ENCODE measurements around the gene DYRK2.

The DYRK2 gene

DNA sequence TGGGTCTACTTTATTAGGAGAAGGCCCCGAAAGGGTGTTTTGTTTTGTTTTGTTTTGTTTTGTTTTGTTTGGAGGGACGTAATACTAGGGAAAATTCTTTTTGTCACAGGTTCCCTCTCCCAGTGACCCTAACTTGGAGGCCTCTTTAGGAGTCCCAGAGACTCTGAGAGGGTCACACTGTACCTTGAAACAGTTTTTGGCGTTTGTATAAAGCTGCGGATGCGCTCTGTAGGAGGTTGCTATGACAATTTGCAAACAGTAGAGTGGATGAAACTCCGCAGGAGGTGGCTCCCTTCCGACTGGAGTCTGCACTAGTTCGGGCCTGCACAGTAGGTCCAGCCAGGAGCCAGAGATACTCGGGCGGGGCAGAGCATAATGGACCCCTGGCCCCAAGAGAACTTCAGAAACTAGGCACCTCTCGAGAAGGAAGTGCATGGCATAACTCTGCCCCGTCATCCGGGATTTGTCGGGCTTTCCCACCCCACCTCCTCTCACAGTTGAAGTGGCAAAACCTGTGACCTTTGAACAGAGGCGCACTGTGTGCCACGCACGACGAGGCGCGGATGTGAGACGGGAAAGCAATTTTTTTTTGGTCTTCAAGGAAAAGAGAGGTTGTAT, 1.3 kb upstream of the DYRK2 start:
- DNase-seq: no peak

DNA sequence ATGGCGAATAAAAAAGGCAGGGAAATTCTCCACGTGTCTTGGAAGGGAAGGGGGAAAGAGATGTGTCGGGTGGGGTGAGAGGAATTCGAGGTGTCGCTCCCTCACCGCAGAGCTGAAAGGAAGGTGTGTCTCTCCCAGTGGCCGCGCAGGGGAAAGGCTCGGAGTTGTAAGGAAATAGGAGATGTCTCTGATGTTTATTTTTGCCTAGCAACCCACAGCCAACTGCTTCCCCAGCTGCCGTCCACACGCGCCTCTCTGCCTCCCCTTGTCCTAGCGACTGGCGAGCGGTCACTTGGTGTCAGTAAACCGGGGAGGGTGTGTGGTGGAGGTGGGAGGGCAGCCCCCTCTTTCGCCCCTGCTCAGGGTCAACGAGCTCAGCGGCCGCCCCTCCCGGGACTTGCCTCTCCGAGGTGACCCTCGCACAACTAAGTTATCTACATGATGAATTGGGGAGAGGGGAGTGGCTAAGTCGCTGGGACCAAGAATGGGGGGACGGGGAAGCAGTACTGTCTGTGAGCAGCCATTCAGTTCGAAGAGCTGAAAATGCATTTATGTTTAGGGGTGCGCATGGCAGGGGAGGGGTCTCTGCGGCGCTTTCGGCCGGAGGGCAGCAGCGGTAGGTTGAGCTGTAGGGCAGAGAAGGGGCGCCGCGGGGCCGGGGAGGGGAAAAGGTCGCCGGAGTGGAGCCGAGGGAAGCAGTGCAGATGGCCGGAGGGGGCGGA, 585 bp upstream of the DYRK2 start:
- DNase-seq: peak; percentile 82

DNA sequence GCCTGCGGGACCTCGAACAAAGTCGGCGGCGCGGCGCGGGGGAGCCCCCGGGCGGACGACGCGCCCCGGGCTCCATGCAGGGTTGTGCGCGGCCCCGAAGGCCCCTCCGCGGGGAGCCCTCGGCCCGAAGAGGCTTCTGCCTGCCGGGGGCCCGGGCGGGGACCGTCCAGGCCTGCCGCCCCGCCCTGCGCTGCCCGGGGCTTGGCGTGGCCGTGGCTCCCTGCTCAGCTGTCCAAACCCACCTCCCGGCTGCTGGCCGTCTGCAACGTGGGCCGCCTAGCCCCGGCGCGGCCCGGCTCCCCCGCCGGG, 670 bp downstream of the DYRK2 start:
- no peak for DNase-seq

DNA sequence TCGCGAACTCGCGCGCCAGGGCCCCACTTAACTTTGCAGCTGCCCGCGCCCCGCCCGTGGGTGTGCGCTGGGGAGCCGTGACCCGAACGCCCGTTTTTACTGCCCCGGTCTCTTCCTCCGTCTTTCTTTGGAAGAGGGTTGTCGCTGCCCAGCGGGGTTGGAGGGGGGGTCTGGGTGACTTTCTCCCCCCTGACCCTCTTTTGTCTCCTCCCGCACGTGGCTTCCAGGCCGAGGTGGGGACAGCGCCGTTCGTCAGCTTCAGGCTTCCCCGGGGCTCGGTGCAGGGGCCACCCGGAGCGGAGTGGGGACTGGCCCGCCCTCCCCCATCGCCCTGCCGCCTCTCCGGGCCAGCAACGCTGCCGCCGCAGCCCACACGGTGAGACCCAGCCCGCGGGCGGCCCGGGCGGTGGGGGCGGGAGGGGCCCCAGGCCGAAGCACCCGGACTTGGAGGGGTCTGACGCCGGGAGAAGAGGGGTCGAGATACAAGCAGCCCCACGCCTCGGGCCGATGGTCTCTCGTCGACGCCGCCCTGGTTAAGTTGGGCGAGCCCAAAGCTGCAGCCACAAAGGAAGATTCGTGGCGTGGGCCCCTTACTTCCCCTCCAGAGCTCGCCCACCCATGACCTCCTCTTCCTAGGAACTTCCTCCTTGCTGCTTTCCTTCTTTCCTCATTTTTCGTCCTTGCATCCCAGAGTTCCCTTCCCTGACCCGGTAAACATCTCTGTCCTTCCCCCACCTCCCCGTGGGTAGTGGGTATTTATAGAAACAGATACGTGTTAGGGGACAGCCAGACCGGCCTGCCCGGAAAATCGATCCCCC, 1.2 kb downstream of the DYRK2 start:
- peak; percentile 21 for DNase-seq

DNA sequence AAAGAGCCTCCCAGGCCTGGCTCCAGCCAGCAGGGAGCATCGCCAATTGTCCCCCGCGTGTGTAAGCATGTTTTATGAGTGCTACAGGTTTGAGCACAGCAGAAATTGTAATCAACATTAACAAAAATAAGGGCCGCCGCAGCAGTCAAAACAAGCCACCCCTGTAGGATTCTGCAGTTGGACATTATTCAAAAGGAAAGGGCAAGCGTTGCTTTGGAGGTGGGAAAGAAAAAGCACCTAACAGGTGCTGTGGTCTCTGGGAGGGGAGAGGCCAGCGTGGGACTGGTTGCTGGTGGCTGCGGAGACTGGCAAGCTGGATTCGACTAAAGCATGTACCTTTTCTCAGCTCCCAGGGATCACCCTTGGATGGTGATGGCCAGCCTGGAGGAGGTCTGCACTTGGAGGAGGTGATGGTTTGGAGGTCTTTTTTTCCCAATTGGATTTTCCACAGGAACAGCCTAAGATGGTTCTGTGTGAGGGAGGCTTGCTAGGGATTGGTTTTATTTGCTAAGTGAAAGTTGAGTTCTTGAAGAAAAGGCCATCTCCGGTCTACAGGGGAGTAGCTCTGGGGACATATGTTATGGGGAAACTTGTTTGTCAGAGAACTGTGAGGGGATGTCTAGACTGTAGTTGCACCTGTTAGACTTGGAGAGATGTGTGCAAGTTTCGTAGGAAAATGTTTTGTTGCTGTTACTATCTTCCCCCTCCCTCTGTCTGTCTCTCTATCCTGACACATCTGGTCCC, 2.0 kb downstream of the DYRK2 start:
- no peak for DNase-seq

DNA sequence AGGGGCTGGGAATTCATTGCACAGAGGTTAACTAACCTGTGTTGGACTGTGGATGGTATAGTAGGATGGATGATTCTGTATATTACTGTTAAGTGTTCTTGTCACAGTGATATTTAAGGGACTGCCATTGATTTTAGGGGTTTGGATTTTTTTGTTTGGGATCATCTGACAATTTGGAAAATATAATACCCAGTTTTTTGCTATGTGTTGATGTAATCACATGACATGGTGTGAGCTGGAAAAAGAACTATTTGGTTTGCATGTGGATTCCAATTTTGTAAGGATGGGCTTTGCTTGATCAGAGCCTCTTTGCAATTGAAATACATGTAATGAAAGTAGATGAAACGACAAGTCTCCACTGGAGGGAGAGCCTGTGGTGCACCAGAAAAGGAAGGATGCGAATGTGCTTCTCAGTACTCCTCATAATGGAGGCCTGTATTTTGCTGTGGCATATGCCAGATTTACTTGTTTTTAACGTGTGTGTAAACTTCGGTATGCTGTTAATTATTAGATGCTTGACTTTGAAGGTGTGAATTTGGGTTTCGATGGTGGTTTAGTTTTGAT, 2.7 kb downstream of the DYRK2 start:
- DNase-seq: no peak

DNA sequence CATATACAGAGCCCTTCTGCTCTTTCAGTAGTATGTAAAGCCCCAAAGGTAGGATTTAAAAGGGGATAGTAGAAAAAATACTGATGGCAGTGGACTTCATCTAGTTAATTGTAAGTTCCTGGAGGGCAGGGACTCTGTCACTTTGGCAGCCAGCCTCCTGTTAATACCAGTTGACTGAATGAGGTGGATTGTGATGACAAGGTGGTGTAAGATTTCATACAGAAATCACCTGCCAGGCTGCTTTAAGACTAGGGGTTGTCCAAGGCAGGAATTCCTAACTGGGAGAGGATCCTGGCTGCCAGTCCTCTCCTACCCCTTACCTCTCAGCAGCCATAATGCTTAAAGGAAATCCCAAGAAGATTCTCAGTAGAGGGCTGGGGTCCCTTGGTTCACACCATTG, 7.3 kb downstream of the DYRK2 start:
- no peak for DNase-seq

DNA sequence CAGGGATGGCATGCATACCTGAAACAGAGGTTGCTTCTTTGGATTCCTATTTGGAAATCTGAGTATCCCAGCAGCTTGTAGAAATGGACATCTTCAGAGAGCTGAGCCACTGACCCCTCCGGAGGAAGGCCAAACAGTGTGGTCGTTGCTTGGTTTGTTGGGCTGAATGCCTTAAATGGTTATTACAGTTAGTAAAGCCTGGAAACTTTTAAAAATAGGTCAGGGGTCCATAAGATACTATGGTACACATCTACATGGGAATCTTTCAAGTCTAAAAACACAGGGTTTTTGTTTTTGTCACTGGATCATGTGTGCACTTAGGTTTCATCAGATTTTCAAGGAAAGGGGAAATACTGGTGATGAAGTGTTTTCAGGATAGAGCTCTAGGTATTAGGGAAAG, 7.7 kb downstream of the DYRK2 start:
- DNase-seq: no peak

DNA sequence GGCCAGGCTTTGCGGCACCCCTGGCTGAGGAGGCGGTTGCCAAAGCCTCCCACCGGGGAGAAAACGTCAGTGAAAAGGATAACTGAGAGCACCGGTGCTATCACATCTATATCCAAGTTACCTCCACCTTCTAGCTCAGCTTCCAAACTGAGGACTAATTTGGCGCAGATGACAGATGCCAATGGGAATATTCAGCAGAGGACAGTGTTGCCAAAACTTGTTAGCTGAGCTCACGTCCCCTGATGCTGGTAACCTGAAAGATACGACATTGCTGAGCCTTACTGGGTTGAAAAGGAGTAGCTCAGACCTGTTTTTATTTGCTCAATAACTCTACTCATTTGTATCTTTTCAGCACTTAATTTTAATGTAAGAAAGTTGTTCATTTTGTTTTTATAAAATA, 9.9 kb downstream of the DYRK2 start:
- no peak for DNase-seq

DNA sequence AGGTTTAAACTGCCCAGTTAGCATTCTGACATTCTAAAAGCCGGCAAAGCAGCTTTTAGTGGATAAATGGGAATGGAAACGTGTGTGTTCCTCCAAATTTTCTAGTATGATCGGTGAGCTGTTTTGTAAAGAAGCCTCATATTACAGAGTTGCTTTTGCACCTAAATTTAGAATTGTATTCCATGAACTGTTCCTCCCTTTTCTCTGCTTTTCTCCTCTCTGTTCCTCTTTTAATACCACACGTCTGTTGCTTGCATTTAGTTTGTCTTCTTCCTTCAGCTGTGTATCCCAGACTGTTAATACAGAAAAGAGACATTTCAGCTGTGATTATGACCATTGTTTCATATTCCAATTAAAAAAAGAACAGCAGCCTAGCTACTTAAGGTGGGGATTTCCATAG, 10.7 kb downstream of the DYRK2 start:
- DNase-seq: no peak

DNA sequence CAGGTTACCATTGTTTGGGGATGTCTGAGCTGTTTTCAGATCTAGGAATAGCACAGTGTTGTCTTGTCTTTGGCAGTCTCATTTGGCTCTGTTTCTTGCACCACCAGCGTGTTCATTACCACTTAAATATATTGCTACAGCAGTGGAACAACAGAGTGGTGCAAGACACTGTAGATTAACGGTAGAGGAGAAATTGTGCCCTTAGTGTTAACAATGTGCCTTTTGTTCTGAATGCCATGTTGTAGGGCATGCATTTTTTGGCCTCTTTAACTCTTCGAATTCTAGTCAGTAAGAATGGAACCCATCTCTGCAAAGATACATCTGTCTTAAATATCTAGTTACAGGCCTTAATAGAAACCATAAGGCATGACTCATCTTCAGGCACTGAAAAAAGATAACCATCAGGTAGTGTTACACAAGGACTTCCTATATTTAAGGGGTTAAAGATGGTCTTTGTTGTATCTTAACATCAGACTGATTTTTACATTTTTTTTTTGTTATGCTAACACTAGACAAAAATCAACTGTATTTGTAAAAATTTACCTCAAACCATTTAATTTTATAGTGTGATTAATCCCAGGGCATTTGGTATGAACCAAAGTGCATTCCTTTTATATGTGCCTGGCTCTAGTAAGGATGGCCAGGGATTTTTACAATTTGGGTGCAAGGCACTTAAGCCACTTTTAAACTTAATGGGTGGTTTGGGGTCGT, 12.9 kb downstream of the DYRK2 start:
- DNase-seq: no peak

DNA sequence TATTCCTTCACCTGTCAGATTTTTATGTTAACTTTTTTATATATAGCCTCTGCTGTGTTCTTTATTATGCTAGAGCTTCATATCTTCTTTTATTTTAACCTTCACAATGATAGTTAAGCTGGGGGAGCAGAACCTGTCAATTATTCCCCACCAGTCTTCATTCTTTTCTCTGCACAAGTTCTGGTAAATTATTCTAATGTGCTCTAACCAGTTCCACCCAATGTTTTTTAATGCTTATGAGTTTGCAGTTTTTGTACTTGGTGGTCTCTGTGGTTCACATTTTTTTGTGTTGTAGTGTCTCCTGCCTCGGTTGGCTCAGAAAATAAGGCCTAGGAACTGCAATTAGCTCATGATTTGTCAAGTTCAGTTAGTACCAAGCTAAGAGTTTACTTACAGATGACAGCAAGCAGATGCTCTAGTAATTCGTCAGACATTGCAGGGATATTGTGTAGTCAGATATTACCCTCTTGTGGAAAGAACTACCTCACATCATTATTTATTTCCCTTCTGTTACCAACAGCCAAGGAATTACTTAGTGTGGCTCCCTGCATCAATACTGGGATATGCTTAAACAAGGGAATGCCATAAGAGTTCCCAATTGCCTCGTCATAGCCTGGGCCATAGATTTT, 14.5 kb downstream of the DYRK2 start:
- no peak for DNase-seq

DNA sequence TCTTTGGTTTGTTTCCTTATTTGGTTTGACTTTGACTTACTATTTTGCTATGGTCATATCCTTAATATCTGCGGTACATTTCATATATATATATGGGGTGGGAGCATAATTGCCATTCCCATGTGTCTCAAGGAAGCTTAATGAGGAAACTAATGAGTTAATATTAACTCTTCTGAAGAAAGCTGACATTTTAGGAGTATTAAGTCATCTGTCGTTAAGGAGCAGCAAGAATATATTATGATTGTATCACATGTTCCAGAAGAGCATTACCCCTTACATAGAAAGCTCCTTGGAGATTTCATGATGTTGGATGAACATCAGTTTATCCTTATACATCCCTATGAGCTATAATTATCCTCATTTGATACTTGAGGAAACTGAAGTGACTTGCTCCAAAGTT, 15.6 kb downstream of the DYRK2 start:
- no peak for DNase-seq

DNA sequence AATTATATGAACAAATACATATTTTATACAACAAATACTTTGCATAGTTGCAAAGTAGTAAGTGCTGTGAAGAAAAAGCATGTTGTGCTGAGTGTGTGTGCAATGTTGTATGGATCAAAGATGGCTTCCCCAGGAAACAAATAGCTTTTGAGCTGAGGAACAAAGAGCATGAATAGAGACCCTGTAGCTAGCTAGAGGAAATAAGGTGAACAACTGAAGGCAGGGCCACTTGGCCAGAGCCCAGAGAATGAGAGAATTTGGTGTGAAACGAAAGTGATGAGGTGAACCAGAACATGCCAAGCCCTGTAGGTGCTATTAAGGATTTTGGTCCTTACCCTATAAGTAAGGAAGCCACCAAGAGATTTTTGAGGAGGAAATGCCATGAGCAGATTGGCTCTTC, 17.1 kb downstream of the DYRK2 start:
- no peak for DNase-seq

DNA sequence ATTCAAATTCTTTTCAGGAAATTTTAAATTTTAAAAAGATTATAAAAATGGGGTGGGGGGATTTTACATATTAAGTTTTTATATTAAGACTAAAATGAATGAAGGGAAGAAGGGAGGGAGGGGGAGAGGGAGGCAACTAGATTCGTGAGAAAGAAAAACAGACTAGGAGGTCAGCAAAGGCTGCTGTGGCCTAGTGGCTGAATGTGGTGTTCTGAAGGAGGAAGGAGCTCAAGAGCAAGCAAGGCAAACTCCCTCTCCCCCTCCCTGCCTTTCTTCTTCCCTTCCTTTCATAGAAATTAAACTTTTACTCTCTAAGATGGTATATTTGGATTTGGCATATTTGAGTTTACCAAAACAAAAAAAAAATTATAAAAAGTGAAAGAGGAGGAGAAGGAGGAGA, 18.1 kb downstream of the DYRK2 start:
- DNase-seq: no peak

DNA sequence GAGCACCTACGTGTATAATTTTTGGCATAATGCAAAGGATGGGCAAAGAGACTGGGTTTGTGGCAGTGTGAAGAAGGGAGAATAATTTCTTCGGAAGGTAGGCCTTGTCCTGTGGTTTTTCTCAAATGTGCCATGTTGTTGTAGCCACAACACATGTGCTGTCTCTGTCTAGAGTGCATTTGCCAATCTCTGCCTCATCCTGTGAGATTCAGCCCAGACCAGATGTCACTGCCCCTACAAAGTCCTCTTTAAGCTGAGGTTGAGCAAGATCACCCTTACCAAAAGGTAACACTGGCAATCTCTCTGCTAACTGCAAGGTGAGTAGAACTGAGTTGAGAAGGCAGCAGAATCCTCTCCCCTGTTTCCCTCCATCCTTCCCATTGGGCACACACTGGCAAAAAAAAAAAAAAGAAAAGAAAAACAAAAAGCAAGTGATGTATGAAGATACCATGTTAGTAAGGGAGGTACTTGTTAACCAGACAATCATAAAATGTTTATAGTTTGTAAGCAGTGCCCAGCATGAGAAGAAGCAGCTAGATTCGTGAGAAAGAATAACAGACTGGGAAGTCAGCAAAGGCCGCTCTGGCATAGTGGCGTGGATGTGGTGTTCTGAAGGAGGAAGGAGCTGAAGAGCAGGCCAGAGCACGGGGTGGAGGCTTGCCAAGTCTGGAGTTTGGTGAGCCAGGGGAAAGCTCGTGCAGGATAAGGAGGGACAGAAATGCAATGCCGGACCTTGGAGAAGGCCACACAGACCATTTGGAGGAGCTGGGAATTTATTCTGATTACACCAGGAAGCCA, 18.9 kb downstream of the DYRK2 start:
- DNase-seq: peak; percentile 31

DNA sequence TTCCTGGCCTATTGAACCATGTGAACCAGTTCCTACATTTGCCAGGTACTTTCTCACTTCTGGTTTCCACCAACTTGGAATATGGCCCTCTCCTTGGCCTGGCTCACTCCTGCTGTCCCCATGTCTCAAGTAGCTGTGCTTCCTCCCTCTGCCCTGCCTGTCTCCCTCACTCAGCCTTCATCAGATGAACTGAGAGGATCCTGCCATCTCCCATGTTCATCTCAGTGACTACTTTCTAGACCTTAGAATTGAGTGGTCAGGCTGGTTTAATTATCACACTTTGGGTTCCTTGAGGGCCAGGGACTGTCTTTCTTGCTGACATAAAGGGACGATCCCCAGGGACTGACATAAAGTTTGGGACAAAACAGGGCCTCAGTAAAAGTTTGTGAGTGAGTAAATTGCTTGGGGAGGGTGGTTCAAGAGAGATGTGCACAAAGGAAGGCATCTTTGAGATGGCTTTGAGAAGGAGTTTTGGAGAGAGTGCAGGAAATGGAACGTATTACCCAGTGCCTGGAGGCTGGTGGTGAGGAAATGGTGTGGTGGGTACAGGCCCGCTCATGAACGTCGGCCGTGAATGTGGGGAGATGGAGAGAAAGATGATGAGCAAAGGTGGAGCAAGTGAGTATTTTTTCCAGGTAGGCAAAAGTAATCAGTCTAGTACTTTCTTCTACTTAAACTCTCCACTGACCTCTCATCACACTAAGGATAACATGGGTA, 20.8 kb downstream of the DYRK2 start:
- no peak for DNase-seq

DNA sequence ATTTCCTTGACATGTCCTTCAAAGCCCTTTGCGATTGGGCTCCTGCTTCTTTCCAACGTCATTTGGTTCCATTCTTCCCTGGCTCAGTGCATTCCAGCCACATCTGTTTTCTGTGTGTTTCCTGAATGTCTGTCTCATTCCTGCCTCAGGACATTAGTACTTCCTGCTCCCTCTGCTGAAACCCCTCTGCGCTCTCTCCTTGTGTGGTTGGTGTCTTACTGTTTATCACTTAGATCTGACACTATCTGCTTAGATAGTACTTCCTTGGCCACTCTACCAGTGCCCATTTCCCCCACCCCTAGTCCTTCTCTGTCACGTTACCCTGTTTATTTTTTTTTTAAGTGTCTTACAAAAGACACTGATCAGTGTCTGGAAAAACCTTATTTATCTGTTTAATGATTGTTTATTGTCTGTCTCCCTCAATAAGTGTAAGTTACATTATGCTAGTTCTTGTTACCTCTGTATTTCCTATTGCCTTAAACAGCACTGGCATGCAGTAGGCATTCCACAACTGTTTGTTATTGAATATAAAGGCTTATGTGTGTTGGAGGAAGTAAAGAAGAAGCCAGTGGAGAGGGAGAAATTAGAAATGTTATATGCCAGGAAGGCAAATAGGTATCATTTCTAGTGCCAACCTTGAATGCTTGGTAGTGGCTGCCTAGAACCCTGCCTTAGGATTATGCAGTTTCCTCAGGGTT, 21.5 kb downstream of the DYRK2 start:
- DNase-seq: no peak

DNA sequence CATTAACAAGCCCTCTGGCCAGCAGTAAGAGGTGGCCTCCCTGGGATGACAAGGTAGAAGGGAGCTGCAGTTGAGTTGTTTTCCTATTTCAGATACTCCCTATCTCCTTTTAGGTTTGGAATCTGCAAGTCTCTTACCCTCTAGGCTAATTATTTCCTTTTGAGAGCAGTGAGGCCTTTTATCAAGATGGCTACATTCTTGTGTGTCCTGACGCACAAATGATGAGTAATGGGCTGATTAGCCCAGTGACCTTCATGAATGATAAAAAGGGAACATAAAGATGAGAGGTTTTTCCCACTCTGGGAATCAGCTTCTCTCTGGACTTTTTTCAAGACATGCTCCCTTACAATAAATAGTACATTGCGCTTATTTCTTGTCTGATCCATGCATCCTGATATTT, 22.9 kb downstream of the DYRK2 start:
- DNase-seq: no peak

DNA sequence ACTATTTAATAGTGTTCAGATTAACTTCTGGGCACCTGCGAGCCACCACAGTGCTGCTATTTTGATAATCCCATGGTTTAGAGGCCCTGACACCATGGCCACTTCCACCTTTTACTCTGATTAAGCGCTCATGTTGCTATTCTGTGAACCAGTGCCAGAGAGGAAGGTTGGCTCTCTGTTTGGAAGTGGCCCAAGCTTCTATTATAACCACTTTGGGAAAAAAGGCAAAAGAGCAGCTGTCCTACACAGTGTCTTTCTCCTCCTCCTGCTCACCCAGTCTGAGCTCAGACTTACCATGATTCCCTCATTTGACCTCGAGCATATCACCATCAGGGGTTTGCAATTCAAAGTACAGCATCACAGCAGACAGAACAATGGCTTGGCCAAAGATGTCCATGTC, 23.3 kb downstream of the DYRK2 start:
- no peak for DNase-seq
